SJSA1 (cell line): ENCODE results near the gene NOTCH2NLA. TPM values are rescaled to one million over a fixed set of nuclear protein-coding genes. Genes with fewer than 3 reads are reported as not detected.
"Not testable (repeated sequence)": the region's sequence is repeated elsewhere in the genome, so short reads cannot be mapped to it uniquely, and the experiment has no call there.

ENCODE experiments used
- DNase-seq, 2 experiments: peaks; one replicate each; pipeline ENCODE4 v3.0.0-alpha.2; 2015 to 2020; ENCODE audit warnings: low spot score in 2 of 2, low read depth in 1 of 2
- H3K27ac ChIP-seq: fragments of 250-450 bp; sonication (Bioruptor Pico); 2 replicates; pipeline ENCODE4 v1.5.1; 2020; ENCODE audit warnings: mild to moderate bottlenecking, moderate library complexity
- H3K27me3 ChIP-seq: fragments of 250-450 bp; sonication (Bioruptor Pico); replicated peaks from 2 replicates; pipeline ENCODE4 v1.5.1; 2020; ENCODE audit warnings: mild to moderate bottlenecking, moderate library complexity
- H3K36me3 ChIP-seq: fragments of 250-450 bp; sonication (Bioruptor Pico); 2 replicates; pipeline ENCODE4 v1.5.1; 2020; ENCODE audit warnings: mild to moderate bottlenecking
- H3K4me1 ChIP-seq: fragments of 250-450 bp; sonication (Bioruptor Pico); replicated peaks from 2 replicates; pipeline ENCODE4 v1.6.1; 2021; ENCODE audit warnings: mild to moderate bottlenecking
- H3K4me3 ChIP-seq: fragments of 250-450 bp; sonication (Bioruptor Pico); 2 replicates; pipeline ENCODE4 v1.5.1; 2020; ENCODE audit warnings: mild to moderate bottlenecking
- H3K9me3 ChIP-seq: fragments of 250-450 bp; sonication (Bioruptor Pico); replicated peaks from 2 replicates; pipeline ENCODE4 v1.5.1; 2020; ENCODE audit warnings: mild to moderate bottlenecking
- total RNA-seq: library from RNA; depleted of rRNA; stranded (reverse); fragments of >200 nt; shearing (Covaris generic); gene quantifications from 2 replicates; pipeline ENCODE4 v1.2.3, GENCODE V29; 2014; rRNA removed

The NOTCH2NLA gene
- 35.9 and 44.7 TPM in 2 replicates for total RNA-seq

DNA sequence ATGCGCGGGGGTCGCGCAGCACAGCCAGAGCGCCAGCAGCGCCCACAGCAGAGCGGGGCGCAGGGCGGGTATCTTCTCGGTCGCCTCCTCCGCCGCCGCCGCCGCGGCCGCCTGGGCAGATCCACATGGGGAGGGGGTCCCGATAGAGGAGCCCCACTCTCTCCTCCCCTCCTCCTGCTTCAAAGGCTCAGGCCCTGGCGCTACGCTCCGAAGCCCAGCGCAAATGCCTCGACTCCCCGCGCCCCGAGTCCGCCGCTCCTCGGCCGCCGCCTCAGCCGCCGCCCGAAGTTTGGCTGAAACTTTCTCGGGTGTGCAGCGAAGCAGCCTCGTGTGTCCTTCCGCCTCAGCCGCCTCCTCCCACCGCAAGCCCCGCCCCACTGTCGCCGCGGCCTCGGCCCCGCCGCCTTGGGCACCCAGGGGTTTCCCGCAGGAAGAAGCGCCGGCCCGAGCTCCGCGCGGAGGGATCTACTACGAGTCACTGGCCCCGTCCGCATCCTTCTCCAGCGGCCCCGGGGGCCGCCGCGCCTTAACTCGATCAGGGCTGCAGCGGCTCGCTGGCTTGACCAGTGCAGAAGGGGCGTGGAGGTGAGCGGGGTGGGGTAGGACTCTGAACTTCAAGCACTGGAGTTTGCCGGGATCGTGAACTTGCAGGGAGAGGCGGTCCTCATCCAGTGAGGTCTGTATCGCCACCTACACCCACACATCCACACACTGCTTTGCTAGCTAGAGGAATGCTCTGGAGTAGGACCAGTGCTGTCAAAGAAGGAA, at the start of gene NOTCH2NLA:
Gene NOTCH2NLA, minus strand, starts transcription at position 312 of the 768 bp plus-strand sequence. CDS start 39,684 bp downstream, outside the sequence.
- not testable (repeated sequence) for H3K4me1 ChIP-seq, H3K9me3 ChIP-seq, H3K27me3 ChIP-seq, H3K27ac ChIP-seq, H3K36me3 ChIP-seq
- DNase-seq, result peak; percentile 28 to 34
- H3K4me3 ChIP-seq, result peak within 1 kb of the TSS; percentile 42

DNA sequence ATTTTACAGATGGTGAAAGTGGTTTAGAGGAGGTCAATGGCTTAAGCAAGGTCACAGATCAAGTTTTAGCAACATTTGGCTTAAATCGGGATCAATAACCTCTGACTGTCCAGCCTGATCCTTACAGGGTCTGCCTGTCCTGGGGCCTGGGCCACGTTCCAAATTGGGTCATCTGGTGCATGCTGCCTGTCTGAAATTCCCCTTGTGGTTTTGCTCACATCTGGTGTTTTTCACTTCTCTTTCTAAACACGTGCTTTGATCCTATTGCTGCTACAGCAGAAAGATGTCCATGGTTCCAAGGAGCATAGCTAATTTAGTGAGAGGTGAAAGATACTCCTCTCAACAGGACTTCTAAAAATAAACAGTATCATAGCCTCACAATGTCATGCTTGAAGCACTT, 49.5 kb upstream of the NOTCH2NLA start:
- DNase-seq, H3K27me3 ChIP-seq, H3K4me1 ChIP-seq, H3K9me3 ChIP-seq, H3K36me3 ChIP-seq, H3K4me3 ChIP-seq, H3K27ac ChIP-seq: not testable (repeated sequence)

DNA sequence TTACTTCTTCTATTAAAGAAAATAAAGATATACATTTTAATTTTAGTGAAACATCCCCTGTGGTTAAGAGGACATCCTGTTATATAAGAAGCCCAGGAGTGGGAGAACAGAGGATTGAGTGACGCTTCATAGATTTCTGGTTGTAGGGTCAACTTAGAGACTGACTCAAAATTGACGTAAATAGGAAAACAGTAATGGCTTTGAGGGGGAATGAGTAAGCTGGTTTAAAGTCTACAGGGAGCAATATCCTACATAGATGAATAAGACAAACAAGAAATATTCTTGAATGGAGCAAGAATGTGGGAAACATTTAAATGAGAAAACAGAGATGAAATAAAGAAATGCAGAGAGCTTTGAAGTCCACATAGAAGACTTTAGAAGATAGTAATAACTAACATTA, 48.3 kb upstream of the NOTCH2NLA start:
- H3K9me3 ChIP-seq, H3K27me3 ChIP-seq, H3K36me3 ChIP-seq, H3K27ac ChIP-seq, H3K4me3 ChIP-seq, H3K4me1 ChIP-seq, DNase-seq: not testable (repeated sequence)

DNA sequence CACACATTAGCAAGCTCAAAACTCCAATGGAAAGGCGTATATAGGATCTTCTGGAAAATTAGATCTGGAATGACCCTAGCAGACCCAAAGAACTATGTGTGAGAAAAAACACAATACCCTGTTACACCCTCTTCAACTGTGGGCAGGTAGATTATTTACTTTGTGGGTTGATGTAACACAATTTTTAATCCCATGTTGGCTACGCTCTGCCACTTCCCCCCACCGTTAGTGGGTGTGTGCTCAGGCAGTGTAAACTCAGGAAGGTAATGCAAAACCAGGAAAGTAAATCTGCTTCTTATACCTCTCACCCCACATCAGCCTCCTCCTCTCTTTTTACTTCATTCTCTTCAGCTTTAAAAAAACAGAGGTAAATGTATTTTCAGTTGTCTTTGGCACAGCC, 45.3 kb upstream of the NOTCH2NLA start:
- H3K9me3 ChIP-seq, H3K27me3 ChIP-seq, H3K27ac ChIP-seq, H3K4me1 ChIP-seq, DNase-seq, H3K4me3 ChIP-seq, H3K36me3 ChIP-seq: not testable (repeated sequence)

DNA sequence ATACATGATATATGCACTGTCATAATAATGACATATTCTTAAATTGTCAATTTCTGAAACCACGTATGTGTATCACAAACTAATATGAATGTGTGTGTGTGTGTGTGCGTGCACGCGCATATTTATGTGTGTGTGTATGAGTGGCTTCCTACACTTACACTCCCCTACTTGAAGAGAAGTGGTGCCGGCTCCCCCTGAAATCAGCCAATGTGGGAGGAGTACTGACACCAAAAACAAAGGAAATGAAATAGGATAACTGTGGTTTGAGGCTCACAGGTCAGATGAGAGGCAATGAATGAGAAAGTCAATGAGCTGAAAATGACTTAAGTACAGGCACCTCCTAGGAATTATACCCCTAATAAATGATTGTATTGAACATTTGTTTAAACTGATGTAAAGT, 44.4 kb upstream of the NOTCH2NLA start:
- H3K27me3 ChIP-seq, H3K36me3 ChIP-seq, DNase-seq, H3K27ac ChIP-seq, H3K4me3 ChIP-seq, H3K4me1 ChIP-seq, H3K9me3 ChIP-seq: not testable (repeated sequence)

DNA sequence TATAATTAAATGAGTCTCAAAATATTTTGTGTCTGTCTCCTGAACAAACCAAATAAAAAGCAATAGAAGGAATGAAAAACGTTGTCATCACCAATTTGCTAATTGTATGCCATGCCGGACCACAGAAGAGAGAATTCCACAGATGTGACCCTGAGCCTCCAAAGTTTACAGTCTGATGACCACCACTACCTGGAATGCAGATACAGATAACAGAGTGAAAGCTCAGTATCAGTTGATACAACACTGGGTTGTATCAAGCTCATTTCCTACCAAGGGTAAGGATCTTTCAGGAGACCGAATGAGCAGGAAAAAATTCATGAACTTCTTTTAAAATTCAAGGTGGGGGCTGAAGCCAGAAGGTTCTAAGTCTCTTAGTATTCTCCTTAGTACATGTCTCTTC, 43.9 kb upstream of the NOTCH2NLA start:
- DNase-seq, H3K27me3 ChIP-seq, H3K4me3 ChIP-seq, H3K36me3 ChIP-seq, H3K4me1 ChIP-seq, H3K27ac ChIP-seq, H3K9me3 ChIP-seq: not testable (repeated sequence)

DNA sequence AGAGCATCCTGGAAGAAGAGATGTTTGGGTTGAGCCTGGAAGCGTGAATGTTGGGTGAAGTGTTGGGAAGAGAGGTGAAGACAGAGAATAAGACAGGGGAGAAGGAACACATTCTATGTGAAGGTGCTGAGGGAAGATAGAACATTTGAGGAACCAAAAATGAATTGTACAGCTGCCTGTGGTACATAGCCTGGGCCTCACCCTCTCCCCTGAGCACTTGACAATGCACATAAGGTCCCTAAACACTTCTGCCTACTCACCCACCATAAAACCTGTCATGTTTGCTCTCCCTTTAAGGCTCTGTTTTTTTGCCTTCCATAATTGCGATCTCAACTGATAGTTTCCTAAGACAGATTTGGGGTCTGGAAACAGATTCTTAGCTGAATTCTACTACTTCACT, 43.2 kb upstream of the NOTCH2NLA start:
- not testable (repeated sequence) for H3K27ac ChIP-seq, H3K4me3 ChIP-seq, H3K36me3 ChIP-seq, H3K27me3 ChIP-seq, DNase-seq, H3K4me1 ChIP-seq, H3K9me3 ChIP-seq

DNA sequence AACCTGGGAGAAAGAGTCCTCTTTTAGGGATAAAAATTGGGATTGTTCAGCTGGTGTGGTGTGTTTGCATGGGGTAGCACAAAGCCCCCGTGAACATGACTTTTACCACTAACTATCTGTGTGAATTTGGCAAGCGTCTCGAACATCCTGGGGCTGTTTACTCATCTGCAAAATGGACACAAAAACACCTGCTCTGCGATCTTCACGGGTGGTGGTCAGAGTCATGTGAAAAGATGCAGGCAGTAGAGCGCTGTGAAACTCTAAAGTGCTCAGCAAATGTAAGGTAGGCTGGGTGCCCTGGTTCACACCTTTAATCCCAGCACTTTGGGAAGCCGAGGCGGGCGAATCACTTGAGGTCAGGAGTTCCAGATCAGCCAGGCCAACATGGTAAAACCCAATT, 41.3 kb upstream of the NOTCH2NLA start:
- not testable (repeated sequence) for H3K27me3 ChIP-seq, H3K4me3 ChIP-seq, H3K27ac ChIP-seq, DNase-seq, H3K36me3 ChIP-seq, H3K4me1 ChIP-seq, H3K9me3 ChIP-seq

DNA sequence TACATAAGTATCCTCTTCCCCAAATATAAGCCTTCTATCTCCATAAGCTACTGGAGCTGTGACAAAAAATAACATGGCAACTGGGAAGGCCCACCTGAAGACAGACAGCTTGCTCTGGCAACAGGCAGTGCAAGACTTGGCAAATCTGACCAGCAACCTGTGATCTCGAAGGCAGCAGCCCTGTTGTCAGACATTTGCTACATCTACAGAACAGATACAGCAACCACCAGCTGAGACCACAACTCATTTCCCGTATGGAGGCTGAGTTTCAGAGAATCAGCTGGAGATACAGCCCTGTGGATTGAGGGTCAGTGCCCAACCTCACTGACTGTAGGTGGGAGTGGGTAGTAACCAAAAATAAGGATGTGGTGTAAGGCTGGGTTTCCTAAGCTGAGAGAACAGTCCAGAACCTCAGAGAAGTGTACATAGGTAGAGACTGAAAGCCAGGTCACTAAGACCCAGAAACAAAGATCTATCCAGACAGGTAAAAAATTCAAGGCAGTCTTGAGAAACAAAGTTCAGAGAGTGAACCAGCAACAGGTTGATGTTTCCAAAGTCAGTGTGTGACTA, 37.4 kb upstream of the NOTCH2NLA start:
- DNase-seq, H3K27me3 ChIP-seq, H3K4me3 ChIP-seq, H3K27ac ChIP-seq, H3K9me3 ChIP-seq, H3K4me1 ChIP-seq, H3K36me3 ChIP-seq: not testable (repeated sequence)

DNA sequence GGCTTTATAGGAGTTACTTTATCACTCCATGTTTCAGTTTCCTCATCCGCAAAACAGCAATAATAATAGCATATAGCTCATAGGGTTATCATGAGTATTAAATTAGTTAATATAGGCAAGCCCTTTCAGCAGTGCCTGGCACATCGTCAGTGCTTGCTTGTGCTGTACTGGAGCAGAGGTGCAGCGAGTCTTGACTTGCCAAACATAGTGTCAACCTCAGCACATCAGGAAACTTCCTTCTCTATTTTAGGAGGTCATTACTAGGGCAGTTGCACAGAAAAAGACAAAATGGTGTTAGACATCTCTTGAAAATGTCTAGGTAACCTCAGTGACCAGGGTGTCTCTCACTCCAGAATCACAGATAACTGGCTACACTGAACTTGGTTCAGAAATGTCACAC, 35.9 kb upstream of the NOTCH2NLA start:
- H3K4me1 ChIP-seq, H3K4me3 ChIP-seq, DNase-seq, H3K9me3 ChIP-seq, H3K27ac ChIP-seq, H3K36me3 ChIP-seq, H3K27me3 ChIP-seq: not testable (repeated sequence)

DNA sequence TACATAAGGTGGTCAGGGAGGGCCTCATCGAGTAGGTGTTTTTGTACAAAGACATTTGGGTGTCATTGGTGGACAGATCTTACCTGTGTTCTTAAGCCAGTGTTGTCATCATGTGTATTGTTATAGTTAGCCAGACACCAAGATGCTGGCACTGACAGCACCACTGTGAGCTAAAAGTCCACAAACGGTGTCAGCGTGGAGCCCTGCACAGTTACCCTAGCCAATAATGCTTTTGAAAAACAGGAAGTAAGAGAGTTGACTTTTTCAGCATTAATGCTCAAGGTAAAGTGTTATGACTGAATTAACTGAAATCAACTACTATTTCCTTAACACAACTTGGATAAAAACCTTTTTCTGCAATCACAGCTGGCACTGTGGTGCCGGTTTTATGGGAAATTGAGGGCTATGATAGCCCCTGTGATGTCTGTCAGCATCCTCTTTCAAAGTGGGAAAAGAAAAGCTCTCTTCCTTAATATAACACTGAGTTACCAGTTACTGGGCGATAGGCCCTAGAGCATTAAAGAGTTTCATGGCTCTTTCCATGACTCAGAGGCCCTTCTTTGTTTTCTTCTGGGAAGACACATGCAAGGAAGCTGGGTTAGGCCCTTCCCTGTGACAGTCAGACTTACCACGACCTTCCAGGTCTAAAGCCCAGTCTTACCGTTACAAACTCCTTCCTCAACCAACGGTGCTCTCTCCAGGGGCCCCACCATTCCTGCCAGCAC, 31.3 kb upstream of the NOTCH2NLA start:
- H3K9me3 ChIP-seq, DNase-seq: not testable (repeated sequence)

DNA sequence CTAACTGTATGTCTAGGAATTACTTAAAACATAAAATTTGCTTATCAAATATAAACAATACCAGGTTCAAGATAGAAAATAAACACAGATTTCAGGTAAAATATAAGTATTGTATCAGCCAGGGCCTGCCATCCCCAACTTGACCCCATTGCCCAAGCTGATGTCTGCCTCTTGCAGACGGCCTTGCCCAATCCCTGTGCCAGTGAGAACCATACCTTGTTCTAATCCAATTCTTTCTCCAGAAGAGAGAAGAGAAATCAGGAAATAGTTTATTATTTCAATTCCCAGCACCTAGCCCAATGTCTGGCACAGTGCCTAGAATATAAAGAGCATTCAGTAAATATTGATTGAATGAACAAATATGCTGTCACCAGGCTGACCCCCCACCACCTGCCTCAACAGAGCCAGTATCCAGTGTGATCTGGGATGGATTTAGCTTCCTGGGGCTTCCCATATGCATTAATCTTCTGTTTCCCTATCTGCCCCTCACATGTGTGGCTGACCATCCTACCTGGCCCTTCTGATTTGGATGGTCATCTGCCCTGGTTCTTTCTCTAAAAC, 29.3 kb upstream of the NOTCH2NLA start:
- not testable (repeated sequence) for H3K27ac ChIP-seq, H3K4me1 ChIP-seq, H3K4me3 ChIP-seq, DNase-seq, H3K9me3 ChIP-seq, H3K27me3 ChIP-seq, H3K36me3 ChIP-seq

More for the DNA sequence above, 31.3 kb upstream of the NOTCH2NLA start:
- H3K27me3 ChIP-seq, H3K4me3 ChIP-seq, H3K27ac ChIP-seq, H3K36me3 ChIP-seq, H3K4me1 ChIP-seq: not testable (repeated sequence)

DNA sequence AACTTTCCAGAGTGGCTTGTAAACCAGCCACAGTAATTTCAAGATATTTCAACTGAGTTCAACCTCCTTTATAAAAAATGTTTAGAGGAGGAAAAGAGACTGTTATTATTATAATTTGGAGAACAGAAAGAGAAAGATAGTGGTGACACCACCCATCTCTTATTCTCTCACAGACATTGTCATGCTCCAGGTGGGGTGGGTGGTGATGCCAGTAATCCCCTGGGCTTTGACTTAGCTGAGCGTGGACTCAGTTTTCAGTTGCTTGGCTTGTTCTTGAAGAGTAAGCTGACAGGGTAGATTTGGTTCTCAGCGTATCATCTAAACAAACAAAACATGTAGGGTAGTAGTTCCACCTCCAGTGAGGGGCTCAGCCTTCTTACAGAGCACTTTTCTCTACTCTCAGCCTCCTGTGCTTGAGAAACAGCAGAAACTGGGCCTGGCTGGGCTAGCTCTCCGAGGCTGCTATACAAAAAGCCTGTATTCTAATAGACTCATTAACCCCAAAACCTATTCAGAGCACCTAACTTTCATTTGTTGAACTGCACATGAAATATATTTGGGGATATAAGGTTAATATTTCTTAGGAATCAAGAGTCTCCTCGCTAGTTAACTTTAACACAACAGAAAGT, 25.9 kb upstream of the NOTCH2NLA start:
- not testable (repeated sequence) for DNase-seq, H3K9me3 ChIP-seq, H3K4me1 ChIP-seq, H3K27me3 ChIP-seq, H3K36me3 ChIP-seq, H3K4me3 ChIP-seq, H3K27ac ChIP-seq
